Natural killer cell (primary cell): ENCODE data around the gene EP400. TPM values are rescaled to one million over a fixed set of nuclear protein-coding genes. Genes with fewer than 3 reads are reported as not detected.

Source experiments
- ATAC-seq, 3 donors: fragments of 150-1000 bp in 2 of 3; fragments of 200-7000 bp in 1 of 3; cut with Tn5 transposase; 1 replicate in 1 of 3; 2 replicates in 2 of 3; pipeline ENCODE4 v1.10.0; 2021; ENCODE audit warnings: mild to moderate bottlenecking in 2 of 3, moderate library complexity in 2 of 3
- DNase-seq, 2 donors: peaks; one replicate each; pipeline versions ENCODE4 v3.0.0 to v3.0.0-alpha.2; 2013 to 2021; ENCODE audit warnings: mixed read lengths in 1 of 2
- H3K27ac ChIP-seq: one replicate; pipeline ENCODE4 v1.5.1; 2013; ENCODE audit warnings: mild to moderate bottlenecking, low read length
- H3K27me3 ChIP-seq: one replicate; pipeline ENCODE4 v1.6.1; 2013; ENCODE audit warnings: low read length; ENCODE audit not compliant: control insufficient read depth, insufficient read depth
- H3K36me3 ChIP-seq: one replicate; pipeline ENCODE4 v1.6.1; 2013; ENCODE audit warnings: low read length; ENCODE audit not compliant: control insufficient read depth, insufficient read depth
- H3K4me1 ChIP-seq: one replicate; pipeline ENCODE4 v1.6.1; 2013; ENCODE audit warnings: low read length; ENCODE audit not compliant: control insufficient read depth, insufficient read depth
- H3K4me3 ChIP-seq: one replicate; pipeline ENCODE4 v1.5.1; 2013; ENCODE audit warnings: low read length
- H3K9me3 ChIP-seq: one replicate; pipeline ENCODE4 v1.6.1; 2013; ENCODE audit warnings: low read length; ENCODE audit not compliant: control insufficient read depth, insufficient read depth
- H3K27ac Mint-ChIP-seq, 2 donors: one replicate each; pipeline ENCODE4 v1.8.0; 2022; ENCODE audit warnings: mild to moderate bottlenecking in 2 of 2, mixed read lengths in 2 of 2, moderate library complexity in 1 of 2
- H3K27me3 Mint-ChIP-seq, 2 donors: one replicate each; pipeline ENCODE4 v1.8.0; 2022; ENCODE audit warnings: low read depth in 2 of 2, mixed read lengths in 2 of 2
- H3K36me3 Mint-ChIP-seq: one replicate; pipeline ENCODE4 v1.8.0; 2022; ENCODE audit warnings: mixed read lengths
- H3K4me1 Mint-ChIP-seq, 2 donors: one replicate each; pipeline ENCODE4 v1.8.0; 2022; ENCODE audit warnings: mixed read lengths in 2 of 2
- H3K4me3 Mint-ChIP-seq: one replicate; pipeline ENCODE4 v1.8.0; 2022; ENCODE audit warnings: mild to moderate bottlenecking, moderate library complexity, mixed read lengths
- H3K9me3 Mint-ChIP-seq, 2 donors: one replicate each; pipeline ENCODE4 v1.8.0; 2022; ENCODE audit warnings: mixed read lengths in 2 of 2
- WGBS: methylation state at CpG from one replicate; pipeline ENCODE4 v1.1.7; 2013; ENCODE audit warnings: missing lambda C conversion rate; ENCODE audit not compliant: insufficient coverage; 5-methylcytosine and 5-hydroxymethylcytosine counted together
- intact Hi-C: fragments of 100-400 bp; cut with micrococcal nuclease; formaldehyde crosslinking; loops from one replicate; pipeline ENCODE4 v1.14.2; 2022
- total RNA-seq, 4 donors: library from RNA; stranded (reverse); fragments of 120-200 nt in 1 of 4; gene quantifications; one replicate each; pipeline versions ENCODE4 v1.2.3 to v1.2.4, GENCODE V29; 2013 to 2022
- TF ChIP-seq, protein P1 (sequence below): fragments of 200-600 bp; IDR thresholded peaks from one replicate; pipeline ENCODE4 v1.8.0; 2022; ENCODE audit warnings: antibody characterized with exemption

Gene EP400
- total RNA-seq, 3 donors from 2014 or later (not counting 1 experiment from before 2014, with no cell fraction given): 62.8 to 81.1 (median 80.1) TPM

DNA sequence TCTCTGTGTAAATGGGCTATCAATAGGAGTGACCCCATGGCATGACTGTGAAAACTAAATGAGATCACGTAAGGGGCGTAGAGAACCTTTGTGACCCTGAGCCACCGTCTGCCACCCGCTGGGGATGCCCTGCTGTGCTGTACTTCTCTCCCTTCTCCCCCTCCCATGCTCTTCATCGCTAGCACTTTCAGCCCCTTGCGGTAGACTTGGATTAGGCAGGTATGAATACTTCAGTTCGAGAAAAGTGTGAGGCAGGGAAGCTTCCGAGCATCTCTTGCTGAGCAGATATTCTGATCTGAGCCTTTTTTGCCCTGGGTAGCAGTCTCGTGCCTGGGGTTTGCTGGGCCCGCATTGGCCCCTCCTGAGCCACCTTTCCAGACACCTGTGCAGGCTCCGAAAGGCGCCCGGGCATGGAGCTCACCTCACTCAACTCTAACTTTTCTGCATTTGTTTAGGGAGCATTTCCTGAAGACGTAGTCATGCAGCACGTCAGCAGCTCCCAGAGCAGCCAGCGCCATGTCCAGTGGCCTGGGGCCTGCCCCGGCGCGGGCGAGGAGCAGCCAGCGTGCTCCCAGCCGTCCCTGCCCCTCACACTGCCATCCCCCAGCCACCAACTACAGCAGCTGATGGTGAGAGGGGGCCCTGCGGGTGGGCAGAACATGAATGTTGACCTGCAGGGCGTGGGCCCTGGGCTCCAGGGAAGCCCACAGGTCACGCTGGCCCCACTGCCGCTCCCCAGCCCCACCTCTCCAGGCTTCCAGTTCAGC lies 154.0 kb downstream of the EP400 start:
- H3K4me3 ChIP-seq: no peak overlapping the region

DNA sequence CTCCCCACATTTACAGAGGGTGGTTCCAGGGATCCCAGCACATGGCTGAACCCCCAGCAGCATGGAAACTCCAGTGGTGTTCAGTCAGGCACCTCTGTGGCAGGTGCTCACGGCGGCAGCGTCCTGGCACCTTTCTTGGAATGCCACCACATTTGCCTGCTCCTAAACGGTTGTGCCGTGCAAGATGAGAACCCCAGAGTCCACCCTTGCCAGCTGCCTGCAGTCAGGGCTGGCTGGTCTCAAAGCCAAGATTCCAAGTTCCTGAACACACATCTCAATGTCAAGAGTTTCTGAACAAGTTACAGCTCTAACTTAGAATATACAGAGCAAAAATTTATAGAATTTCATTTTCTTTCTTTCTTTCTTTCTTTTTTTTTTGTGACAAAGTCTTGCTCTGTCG lies 155.7 kb downstream of the EP400 start:
- Histone ChIP-seq H3K36me3 (peaks cover 16% of the 10 kb centered on the region), H3K27me3 (no peaks in the 10 kb centered on the region), H3K27ac (no peak overlapping the region), H3K4me3 (no peak overlapping the region), H3K4me1 (no peaks in the 10 kb centered on the region), H3K9me3 (no peaks in the 10 kb centered on the region)
- no peak overlapping the region for H3K4me3 Mint-ChIP-seq
- intact Hi-C loops: no loop called here
- TF ChIP-seq, protein P1, sequence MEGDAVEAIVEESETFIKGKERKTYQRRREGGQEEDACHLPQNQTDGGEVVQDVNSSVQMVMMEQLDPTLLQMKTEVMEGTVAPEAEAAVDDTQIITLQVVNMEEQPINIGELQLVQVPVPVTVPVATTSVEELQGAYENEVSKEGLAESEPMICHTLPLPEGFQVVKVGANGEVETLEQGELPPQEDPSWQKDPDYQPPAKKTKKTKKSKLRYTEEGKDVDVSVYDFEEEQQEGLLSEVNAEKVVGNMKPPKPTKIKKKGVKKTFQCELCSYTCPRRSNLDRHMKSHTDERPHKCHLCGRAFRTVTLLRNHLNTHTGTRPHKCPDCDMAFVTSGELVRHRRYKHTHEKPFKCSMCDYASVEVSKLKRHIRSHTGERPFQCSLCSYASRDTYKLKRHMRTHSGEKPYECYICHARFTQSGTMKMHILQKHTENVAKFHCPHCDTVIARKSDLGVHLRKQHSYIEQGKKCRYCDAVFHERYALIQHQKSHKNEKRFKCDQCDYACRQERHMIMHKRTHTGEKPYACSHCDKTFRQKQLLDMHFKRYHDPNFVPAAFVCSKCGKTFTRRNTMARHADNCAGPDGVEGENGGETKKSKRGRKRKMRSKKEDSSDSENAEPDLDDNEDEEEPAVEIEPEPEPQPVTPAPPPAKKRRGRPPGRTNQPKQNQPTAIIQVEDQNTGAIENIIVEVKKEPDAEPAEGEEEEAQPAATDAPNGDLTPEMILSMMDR: no peak
- no peaks in the 10 kb centered on the region for H3K27me3 Mint-ChIP-seq
- no peaks in the 10 kb centered on the region for H3K4me1 Mint-ChIP-seq
- no peak for DNase-seq
- H3K9me3 Mint-ChIP-seq: no peaks in the 10 kb centered on the region
- ATAC-seq: no peak
- no peak overlapping the region for H3K27ac Mint-ChIP-seq
- no peaks in the 10 kb centered on the region for H3K36me3 Mint-ChIP-seq
- 95% methylated on average over 6 of the region's 6 CpGs for WGBS

More for the DNA sequence above, 154.0 kb downstream of the EP400 start:
- Mint-ChIP-seq H3K36me3 (no peaks in the 10 kb centered on the region), H3K9me3 (no peaks in the 10 kb centered on the region), H3K4me3 (no peak overlapping the region), H3K27ac (no peak overlapping the region), H3K4me1 (no peaks in the 10 kb centered on the region), H3K27me3 (no peaks in the 10 kb centered on the region)
- H3K9me3 ChIP-seq: no peaks in the 10 kb centered on the region
- DNase-seq (no peak), ATAC-seq (no peak)
- WGBS: 96% methylated on average over 26 of the region's 26 CpGs
- intact Hi-C loops: no loop called here
- H3K36me3 ChIP-seq: peaks cover 9% of the 10 kb centered on the region
- TF ChIP-seq, protein P1: no peak
- no peaks in the 10 kb centered on the region for H3K27me3 ChIP-seq
- no peaks in the 10 kb centered on the region for H3K4me1 ChIP-seq
- no peak overlapping the region for H3K27ac ChIP-seq

DNA sequence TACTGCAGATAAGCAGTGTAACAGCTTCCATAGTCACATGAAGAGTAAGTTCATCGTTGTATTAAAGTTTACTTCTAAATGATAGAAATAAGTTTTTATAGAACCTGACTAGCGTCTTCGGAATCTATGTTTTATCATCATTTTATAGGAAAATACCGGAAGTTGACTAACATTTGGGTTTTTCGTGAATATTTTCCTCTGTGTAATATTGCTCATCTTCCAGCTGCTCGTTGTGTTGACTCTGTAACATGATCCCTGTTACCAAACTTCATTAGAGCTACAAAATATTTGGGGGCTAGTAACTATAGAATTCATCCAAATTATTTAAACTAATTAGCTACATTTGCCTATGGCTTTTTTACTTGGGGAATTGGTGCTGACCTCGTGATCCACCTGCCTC lies 157.2 kb downstream of the EP400 start:
- Histone ChIP-seq H3K4me3 (no peak overlapping the region), H3K4me1 (no peaks in the 10 kb centered on the region), H3K36me3 (peaks cover 22% of the 10 kb centered on the region), H3K27me3 (no peaks in the 10 kb centered on the region), H3K9me3 (no peaks in the 10 kb centered on the region), H3K27ac (no peak overlapping the region)
- Mint-ChIP-seq H3K36me3 (no peaks in the 10 kb centered on the region), H3K9me3 (no peaks in the 10 kb centered on the region), H3K27ac (no peak overlapping the region), H3K4me3 (no peak overlapping the region), H3K27me3 (no peaks in the 10 kb centered on the region), H3K4me1 (no peaks in the 10 kb centered on the region)
- no peak for DNase-seq
- ATAC-seq: no peak
- TF ChIP-seq, protein P1: no peak
- intact Hi-C loops: no loop called here
- over 99% methylated on average over 7 of the region's 7 CpGs for WGBS
